ENCODE measurements around the gene IRS2. TPM values are rescaled to one million over a fixed set of nuclear protein-coding genes. Genes with fewer than 3 reads are reported as not detected.

IRS2 gene
- total and polyA plus RNA-seq, 2 of the 8 experiments (the other 6 are each of a cell fraction or from before 2014, with no cell fraction given): 2.6 to 17.0 TPM

DNA sequence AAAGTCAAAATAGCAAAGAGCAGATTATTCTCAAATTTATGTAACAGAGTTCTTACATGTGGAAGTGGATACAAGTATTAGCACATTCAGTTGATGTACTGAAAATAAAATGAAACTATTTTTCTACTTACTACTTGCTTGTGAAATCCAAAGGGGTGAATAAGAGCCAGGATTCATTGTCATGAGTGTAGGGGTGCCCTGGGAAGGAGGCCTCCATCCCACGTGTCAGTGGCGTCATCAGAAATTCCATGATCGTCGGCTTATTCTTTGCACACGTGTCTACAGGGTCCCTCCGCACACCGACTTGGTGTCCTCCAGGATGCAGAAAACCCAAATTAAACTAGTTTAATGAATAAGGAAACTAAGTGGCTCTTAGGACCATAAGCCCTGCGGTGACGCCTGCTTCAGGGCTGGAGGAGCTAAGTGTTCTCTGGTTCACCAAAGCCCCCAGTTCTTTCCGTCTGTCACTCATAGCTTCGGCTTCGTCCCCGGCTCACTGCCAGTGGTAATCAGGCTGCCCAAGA is 55.5 kb downstream of the IRS2 start:
- 95% methylated on average over 13 of the region's 13 CpGs; no CpG with 5 or more reads in 1 of the 2 experiments for WGBS, 2 experiments (ENCODE audit: extremely low coverage in 1 of 2, insufficient coverage in 1 of 2, insufficient read length in 1 of 2, insufficient replicate concordance in 2 of 2, low coverage in 1 of 2, low lambda C conversion rate in 2 of 2, missing lambda C conversion rate in 1 of 2)
- no peak overlapping the region; the same call in 1 of the 2 replicates for H3K18ac ChIP-seq (ENCODE audit: extremely low read depth, low read length)
- no peaks in the 10 kb centered on the region for H3K79me2 ChIP-seq (ENCODE audit: control insufficient read depth in 1 of 2, insufficient read depth in 2 of 2, low read length in 2 of 2)
- peaks cover 4 to 11% (median 5%) of the 10 kb centered on the region in 4 experiments; a peak in 4 of 7 replicates for H3K4me1 ChIP-seq (replicated peaks in 1 of 4; ENCODE audit: control insufficient read depth in 3 of 4, insufficient read depth in 4 of 4, low read length in 3 of 4)
- peaks cover 2% of the 10 kb centered on the region; the same call in 1 of the 2 replicates for H3K23me2 ChIP-seq (ENCODE audit: low read depth, low read length)
- FAIRE-seq: no peak
- ChIA-PET CTCF (ENCODE audit: partially characterized antibody) (interaction anchor here (2.3 kb wide), 1 partner anchor 12 kb away, joined by 14 read pairs; no protein-coding TSS in a partner anchor), POLR2A (ENCODE audit: partially characterized antibody) (no interaction called here)
- H3K4me2 ChIP-seq (ENCODE audit: insufficient read depth in 1 of 2, low read depth in 2 of 2, low read length in 2 of 2): no peak overlapping the region
- H3K9me3 ChIP-seq (ENCODE audit: insufficient read depth in 2 of 2, low read depth in 1 of 2, low read length in 1 of 2): no peaks in the 10 kb centered on the region; a peak in 1 of 4 replicates
- no peak overlapping the region for H2AFZ ChIP-seq (ENCODE audit: low read length)
- H3K36me3 ChIP-seq (ENCODE audit: control insufficient read depth in 2 of 4, insufficient read depth in 4 of 4, low read length in 3 of 4): no peaks in the 10 kb centered on the region
- H2BK20ac ChIP-seq (ENCODE audit: low read length): no peak overlapping the region
- no peak overlapping the region for H3K4me3 ChIP-seq (ENCODE audit: extremely low read depth in 1 of 4, insufficient read depth in 2 of 4, low read depth in 3 of 4, low read length in 4 of 4)
- no peak overlapping the region for H2BK5ac ChIP-seq (ENCODE audit: low read depth, low read length)
- H4K91ac ChIP-seq (replicated peaks; ENCODE audit: insufficient read length, low read length): no peak overlapping the region
- no peak overlapping the region for H2BK120ac ChIP-seq (replicated peaks; ENCODE audit: low read depth, low read length)
- no peak overlapping the region for H2BK12ac ChIP-seq (ENCODE audit: low read depth, low read length)
- H3K27ac ChIP-seq (ENCODE audit: low read depth, low read length): no peak overlapping the region
- no peaks in the 10 kb centered on the region for H4K20me1 ChIP-seq (replicated peaks in 1 of 2; ENCODE audit: control insufficient read depth in 1 of 2, insufficient read depth in 2 of 2, low read length in 2 of 2)
- no peak overlapping the region for H2BK15ac ChIP-seq (ENCODE audit: low read length)
- H2AK5ac ChIP-seq (ENCODE audit: low read depth, low read length): no peak overlapping the region
- no peak overlapping the region for H3K14ac ChIP-seq (ENCODE audit: insufficient read length)
- H4K5ac ChIP-seq (ENCODE audit: insufficient read length, low read depth, low read length): no peak overlapping the region
- no peaks in the 10 kb centered on the region for H3K79me1 ChIP-seq (ENCODE audit: low read depth, low read length)
- H3K4ac ChIP-seq (replicated peaks; ENCODE audit: insufficient read length, low read depth, low read length): no peak overlapping the region
- H3K56ac ChIP-seq (replicated peaks; ENCODE audit: insufficient read length, low read depth, low read length): no peak overlapping the region
- no peak overlapping the region for H3K23ac ChIP-seq (ENCODE audit: insufficient read length)
- no peaks in the 10 kb centered on the region for H3K27me3 ChIP-seq (replicated peaks in 1 of 4; ENCODE audit: control insufficient read depth in 3 of 4, extremely low read depth in 1 of 4, insufficient read depth in 3 of 4, low read length in 3 of 4)
- H3K9ac ChIP-seq (replicated peaks in 1 of 4; ENCODE audit: extremely low read depth in 1 of 4, low read depth in 3 of 4, low read length in 3 of 4): no peak overlapping the region
- no peak overlapping the region for H4K8ac ChIP-seq (ENCODE audit: extremely low read depth, insufficient read depth, low read length)
- DNase-seq (ENCODE audit: low read depth in 1 of 2, low spot score in 2 of 2): no peak
- no peak for TF ChIP-seq SRF (IDR thresholded peaks at IDR 0.05; ENCODE audit: low read depth, low read length)
- TF ChIP-seq PHF8 (conservative IDR thresholded peaks at IDR 0.05; ENCODE audit: low read depth, low read length): no peak
- no peak for TF ChIP-seq RFX5 (IDR thresholded peaks at IDR 0.05; ENCODE audit: borderline replicate concordance, low read depth, low read length)
- no peak for TF ChIP-seq SUZ12 (IDR thresholded peaks at IDR 0.05; ENCODE audit: low read length)
- no peak for TF ChIP-seq RAD21 (IDR thresholded peaks at IDR 0.05 in 1 of 2, conservative IDR thresholded peaks at IDR 0.05 in 1 of 2; ENCODE audit: low read depth in 2 of 2, low read length in 2 of 2)
- no peak for TF ChIP-seq ASH2L (IDR thresholded peaks at IDR 0.05; ENCODE audit: low read length)

All from H1 (cell line).